Measurements from ENCODE around the gene USP19.

The USP19 gene

DNA sequence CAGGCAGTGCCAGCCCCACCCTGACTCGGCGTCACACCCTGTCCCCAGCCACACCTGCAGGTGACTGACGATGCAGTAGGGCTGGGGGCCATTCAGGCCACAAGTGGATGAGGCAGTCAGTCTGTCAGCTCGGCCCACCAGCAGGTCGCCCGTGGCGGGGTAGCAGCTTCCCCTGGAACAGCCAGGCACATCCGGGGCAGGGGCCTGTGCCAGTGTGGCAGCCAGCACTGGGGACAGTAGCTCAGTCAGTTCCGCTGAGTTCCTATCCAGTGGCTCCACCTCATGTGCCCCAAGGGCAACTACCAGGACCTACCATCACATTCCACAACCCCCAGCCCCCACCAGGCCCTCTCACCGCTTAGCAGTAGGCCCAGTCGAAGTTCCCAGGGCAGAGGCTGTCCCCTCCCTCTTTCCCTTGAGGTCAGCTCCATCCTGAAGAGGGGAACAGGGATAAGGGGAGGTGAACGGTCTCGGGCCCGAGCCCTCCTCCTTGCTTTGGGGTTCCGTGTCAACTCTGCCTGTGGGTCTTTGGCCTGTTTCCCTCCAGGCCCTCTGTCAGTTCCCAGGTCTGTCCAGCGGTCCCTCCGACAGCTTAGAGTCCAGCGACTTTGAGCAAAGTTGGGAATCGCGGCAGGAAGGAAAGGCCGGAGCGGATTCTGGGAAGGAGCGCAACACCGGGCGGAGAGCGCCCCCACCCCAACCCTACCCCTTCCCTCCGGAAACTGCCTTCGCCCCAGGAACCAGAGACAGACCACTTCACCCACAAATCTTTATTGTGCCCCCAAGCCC lies 12.0 kb upstream of the USP19 start, which contains the start of gene LAMB2:
Gene LAMB2, minus strand, starts transcription at position 614 of the 789 bp plus-strand sequence. Its CDS starts 183 bp downstream, at position 431.
- no peak for DNase-seq

- no peak for DNase-seq
These were observed 11.4 kb upstream of the USP19 start for GRCh38 chr3:49132073-49132436.

DNA sequence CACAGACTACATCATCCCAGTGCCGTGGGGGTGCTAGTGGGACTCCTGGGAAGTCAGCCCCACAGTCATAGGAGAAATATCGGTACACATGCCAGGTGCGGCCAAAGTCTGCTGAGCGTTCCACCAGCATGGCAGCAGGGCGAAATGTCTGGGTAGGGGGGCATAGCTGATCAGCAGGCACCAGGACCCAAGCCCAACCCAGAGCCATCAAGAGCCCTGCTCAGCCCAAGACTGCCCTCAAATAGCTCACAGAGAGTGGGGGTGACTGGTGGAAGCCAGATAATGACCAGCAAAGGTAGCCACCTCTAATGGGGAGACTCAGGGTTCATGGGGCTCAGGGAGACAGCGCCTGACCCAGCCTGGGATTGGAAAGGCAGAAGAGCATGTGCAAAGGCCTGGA lies 11.0 kb upstream of the USP19 start:
- DNase-seq: no peak

DNA sequence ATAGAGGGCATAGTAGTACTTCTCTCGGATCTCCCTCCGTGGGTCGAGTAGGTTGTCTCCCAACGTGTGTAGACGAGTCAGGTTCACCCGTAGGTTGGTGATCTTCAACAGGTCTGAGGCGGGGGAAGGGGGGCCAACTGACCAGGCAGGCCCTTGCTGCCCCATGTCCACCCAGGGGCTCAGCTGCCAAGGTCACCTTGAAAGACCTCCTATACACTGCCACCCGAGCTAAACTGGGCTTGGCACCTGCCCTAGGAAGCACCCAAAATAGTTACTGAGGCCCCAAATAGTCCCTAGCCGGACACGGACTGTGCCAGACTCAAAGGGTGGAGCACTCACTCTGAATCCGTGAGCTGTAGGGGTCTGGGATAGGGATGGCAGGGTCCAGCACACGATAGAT lies 10.4 kb upstream of the USP19 start:
- DNase-seq: no peak

DNA sequence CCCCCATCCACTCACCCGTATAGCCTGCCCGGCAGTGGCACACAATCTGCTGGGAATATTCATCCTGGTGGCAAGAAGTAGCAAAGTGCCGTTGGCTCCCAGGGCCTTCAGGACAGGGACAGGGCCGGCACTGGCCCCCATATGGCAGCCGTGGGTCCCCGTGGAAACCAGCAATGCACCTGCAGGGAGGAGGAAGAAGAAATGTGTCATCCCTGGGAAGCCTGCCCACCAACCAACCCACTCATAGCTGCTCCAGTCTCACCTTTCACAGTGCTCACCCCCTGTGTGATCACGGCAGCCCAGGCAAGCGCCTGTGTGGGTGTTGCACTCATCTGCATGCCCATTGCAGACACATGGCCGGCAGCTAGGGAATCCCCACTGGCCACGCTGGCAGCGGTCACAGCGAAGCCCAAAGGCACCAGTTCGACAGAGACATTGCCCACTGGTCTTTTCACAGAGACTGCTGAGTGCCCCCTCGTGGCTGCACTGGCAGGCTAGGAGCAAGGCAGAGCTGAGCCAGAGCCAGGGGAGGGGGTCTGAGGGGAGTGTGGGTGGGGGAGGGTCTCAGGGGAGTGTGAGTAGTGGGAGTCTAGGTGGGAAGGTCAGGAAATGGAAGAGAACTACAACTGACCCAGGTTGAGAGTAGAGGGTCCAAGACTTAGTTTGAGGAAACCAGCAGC lies 4.5 kb upstream of the USP19 start:
- DNase-seq: no peak

GRCh38 chr3:49124203-49124602 lies 3.6 kb upstream of the USP19 start:
- DNase-seq: no peak

DNA sequence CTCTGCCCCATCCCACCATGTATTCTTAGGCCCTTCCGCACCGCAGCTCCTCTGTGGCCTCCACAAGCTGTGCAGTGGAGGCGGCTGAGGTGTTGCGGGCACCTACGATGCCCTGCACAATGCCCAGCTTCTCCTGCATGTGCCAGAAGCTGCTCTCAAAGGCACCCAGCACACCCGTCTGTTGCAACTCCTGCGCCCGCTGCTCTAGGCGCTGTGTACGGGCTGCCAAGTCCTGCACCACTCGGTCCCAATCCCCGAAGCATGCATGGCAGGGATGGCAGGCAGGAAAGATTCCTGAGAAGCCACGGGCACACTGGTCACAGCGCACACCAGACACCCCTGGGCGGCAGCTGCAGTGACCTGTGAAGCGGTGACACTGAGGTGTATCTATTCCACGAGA lies 3.1 kb upstream of the USP19 start:
- DNase-seq: no peak

DNA sequence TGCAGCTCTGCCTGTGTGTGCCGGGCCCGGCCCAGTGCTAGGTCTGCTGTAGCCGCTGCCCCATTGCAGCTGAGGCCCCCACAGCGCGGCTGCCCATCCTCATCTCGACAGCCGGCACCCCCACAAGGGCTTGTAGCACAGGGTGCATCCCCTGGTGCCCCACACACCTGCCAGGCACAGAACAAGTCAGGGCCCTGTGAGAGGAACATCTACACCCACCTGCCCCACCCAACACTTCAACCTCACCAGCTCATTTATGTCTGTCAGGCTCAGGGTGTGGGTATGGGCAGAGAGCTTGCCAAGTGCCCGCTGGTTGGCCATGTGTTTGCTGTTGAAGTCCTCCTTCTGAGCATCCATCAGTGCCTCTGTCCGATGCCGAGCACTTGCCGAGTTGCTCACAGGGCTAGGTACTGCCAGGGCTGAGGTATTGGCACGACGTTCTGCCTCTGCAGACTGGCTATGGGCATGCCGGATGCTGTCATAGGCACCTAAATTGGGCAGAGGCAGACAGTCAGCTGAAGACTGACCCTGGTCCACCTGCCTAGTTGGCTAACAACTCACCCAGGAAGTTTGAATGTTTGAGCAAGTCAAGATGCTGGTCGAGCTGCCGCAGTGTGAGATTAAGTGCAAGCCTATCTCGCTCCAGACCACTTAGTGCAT lies 2.4 kb upstream of the USP19 start:
- DNase-seq: no peak

GRCh38 chr3:49122451-49122850 lies 1.8 kb upstream of the USP19 start:
- DNase-seq: peak in 1 of 2 donors; percentile 45

GRCh38 chr3:49122022-49122421 lies 1.4 kb upstream of the USP19 start:
- DNase-seq: no peak

DNA sequence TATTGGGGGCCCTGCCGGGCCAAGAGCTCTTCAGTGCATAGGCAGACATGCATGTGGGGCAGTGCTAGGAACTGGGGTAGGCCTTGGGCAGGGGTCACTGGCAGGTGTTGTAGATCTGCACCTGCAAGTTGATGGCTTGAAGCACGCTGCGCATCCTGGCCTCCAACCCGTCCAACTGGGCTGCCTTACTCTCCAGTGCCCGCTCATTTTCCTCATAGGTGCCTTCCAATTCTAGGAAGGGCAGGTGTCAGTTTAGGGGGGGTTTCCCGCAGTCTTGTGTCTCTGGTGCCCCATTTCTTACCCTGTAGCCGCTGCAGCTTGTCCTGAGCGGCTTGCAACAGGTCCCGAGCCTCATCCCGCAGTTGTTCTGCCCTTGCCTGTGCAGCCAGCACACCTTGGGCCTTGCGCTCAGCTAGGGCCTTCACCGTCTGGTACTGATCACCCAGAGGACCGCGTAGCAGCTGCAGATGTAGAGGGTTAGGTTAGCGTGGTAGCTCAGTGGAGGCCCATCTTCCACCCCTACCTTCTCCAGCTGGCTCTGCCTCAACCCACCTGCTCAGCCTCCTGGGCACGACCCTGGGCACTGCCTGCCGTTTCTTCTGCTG lies 611 bp upstream of the USP19 start:
- DNase-seq: no peak

DNA sequence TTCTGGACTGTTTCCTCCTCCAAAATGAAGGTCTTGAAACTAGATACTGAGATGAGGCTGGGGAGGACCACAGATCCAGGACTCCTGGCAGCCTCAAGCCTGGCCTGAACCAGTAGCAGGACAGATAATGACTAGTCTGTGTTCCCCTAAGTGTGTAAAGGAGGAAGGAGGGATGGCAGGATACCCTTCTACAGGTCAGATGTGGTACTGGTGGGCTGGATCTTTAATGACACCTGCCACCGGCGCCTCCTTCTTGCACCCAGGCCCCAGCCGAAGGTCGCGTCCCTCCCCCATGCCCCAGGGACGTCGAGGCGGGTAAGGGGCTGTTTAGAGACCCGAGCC lies 556 bp downstream of the USP19 start:
- no peak for DNase-seq

DNA sequence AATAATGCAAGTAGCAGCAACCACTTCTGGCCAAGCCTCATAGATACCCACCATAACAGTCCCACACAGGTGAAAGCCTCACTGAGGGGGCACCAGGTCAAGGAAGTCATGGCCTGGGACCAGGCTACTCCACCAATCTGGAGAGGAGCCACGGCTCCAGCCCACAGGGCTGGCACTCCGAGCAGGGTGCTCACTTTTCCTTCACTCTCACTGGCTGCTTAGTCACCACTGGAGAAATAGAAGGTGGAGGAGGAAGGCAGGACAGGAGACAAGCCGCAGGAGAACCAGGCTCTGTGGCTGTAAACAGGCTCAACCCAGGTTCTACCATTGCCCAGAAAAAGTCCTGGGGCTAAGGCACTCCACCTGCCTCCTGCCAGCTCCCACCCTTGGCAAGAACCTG lies 1.2 kb downstream of the USP19 start:
- no peak for DNase-seq

DNA sequence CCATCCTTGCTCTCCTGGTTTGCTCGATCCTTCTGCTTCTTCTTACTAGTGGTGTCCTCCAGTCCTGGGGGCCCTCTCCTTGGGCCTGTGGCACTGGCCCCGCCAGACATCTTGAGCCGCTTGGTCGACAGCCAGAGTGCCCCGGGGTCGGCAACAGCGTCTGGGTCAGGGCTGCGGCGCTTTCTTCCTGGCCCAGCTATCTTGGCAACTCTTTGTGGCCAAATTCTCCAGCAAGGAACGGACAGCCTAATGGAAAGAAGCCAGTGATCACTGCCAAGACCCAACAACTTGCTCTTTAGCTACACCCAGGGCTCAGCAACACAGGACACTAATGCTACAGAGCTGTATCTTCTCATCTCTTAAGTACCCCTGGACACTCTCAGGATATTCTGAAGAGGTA lies 1.6 kb downstream of the USP19 start:
- DNase-seq: no peak

- no peak for DNase-seq
These were observed 8.4 kb downstream of the USP19 start for GRCh38 chr3:49112262-49112661.

DNA sequence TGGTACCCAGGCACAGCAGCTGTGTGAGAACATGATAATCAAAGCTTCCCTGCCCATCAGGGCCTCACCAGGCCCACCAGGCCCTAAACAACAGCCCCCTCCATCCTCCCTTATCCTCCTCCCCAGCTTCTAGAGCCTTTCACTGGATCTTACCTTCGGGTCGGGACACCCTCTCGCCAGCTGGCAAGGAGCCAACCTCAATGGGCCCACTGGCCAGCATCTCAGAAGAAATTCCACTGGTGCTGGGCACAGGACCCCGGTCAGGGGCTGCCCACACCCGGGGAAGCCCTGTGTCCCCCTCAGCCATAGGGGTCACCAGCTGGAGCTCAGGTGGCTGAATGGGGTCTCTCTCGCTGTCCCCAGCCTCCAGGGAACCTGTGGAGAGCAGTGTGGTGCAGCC lies 9.3 kb downstream of the USP19 start:
- no peak for DNase-seq

DNA sequence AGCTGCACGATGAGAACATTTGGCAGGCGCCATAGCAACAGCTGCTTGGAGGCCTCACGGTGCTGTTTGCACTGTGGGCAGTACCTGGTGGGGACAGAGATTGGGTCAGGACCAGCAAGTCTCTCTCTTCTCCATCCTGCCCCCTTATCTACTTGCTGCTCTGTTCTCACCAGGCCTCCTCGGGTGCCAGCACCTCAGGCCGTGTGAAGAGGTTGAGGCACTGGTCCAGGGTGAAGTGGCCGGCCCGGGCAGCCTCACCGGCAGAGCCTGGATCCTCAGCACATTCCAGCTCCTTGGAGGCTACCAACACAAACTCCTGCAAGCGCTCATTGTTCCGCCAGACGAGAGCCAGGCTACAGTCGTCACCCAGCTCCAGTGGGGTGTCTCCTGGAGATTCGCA lies 9.8 kb downstream of the USP19 start:
- DNase-seq: no peak

- no peak for DNase-seq
These were observed 12.3 kb downstream of the USP19 start for GRCh38 chr3:49108346-49108745.

DNA sequence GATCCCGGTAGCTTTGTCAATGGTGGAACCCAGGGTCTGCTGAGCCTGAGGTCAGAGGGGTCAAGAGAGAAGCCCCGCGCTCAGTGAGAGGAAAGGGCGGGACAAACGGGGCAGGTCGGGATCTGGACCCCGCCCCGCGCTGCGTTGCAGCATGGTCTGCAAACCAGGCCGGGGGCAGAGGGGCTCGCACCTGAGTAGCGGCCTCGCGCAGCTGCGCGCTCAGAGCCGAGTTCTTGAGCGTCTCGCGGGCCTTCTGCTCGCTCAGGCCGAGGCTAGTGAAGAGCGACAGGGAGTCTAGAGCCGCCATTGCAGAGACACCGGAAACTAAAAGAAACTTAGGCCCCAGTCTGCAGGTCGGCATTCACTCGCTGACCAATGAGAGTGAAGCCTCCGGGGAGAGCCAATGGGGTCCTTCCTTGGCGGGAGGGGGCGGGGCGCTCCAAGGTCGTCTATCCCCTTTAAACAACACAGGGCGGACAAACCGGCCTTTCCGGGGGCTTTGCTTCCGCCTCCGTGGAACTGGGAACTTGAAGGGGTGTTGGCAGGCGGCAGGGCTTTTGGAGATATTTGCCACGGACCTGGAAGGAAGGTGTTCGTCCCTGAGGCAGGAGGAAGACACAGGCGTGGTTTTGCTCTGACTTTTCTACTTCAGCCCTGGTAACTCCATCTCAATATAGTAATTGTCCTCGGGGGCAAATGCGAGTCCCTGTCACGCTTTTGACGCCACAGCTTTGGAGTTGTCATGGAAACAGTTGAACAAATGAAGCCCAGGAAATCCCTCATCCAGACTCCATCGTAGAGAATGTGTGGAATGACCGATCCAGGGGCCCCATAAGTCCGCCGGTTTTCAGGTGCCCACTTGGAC lies 16.0 kb downstream of the USP19 start, which contains the start of gene QARS1:
Gene QARS1, minus strand, starts transcription at position 331 of the 865 bp plus-strand sequence. Its CDS starts 24 bp downstream, at position 307.
- peak; percentile 88 to 93 for DNase-seq

GRCh38 chr3:49104052-49104426 lies 16.6 kb downstream of the USP19 start:
- no peak for DNase-seq

- DNase-seq: no peak
These were observed 20.5 kb downstream of the USP19 start for GRCh38 chr3:49100046-49100615.

DNA sequence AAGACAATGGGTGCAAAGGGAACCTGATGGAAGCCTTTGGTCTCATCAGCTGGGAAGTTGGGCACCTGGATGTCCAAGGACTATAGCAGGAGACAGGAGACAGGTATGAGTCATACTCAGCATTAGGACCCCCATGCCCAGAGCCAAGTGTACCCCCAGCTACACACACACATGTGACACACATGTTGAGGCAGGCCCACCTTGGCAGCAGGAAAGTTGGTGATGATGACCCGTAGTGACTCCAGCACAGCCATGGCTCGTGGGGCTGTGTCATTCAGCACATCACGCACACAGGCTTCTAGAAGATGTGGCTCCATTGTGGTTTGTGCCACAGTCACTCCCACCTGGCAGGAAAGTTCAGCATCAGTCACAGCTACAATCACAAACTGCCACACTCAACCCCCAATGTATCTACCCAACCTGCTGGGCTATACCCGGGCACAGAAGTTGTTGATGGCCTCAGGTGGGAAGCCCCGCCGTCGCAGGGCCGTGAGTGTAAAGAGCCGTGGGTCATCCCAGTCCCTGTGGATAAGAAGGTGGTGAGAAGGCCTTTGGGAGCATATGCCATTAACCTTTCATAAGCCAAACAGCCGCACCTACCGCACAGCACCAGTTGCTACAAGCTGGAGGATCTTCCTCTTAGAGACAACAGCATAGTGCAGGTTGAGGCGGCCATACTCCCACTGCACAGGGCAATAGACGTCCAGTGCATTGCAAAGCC lies 21.6 kb downstream of the USP19 start:
- DNase-seq: no peak
